IMR-90 (cell line): Measurements from ENCODE around the gene GNAT1.

ENCODE experiments used
- BHLHE40 ChIP-seq: fragments of 150-350 bp; IDR thresholded peaks from 2 replicates; pipeline ENCODE4 v1.6.1; 2016; ENCODE audit warnings: mild to moderate bottlenecking, low read depth, low read length
- MXI1 ChIP-seq: IDR thresholded peaks from 2 replicates; pipeline ENCODE4 v1.6.1; 2012; ENCODE audit warnings: low read depth, mild to moderate bottlenecking, low read length, moderate library complexity, borderline replicate concordance
- POLR2A ChIP-seq: IDR thresholded peaks from 2 replicates; pipeline ENCODE4 v1.6.1; 2012; ENCODE audit warnings: mild to moderate bottlenecking, low read depth, low read length
- RAD21 ChIP-seq: IDR thresholded peaks from 2 replicates; pipeline ENCODE4 v1.6.1; 2012; ENCODE audit warnings: low read length, improper control_type of control experiment
- RFX5 ChIP-seq: IDR thresholded peaks from 2 replicates; pipeline ENCODE4 v1.8.0; 2012; ENCODE audit warnings: low read depth, mild to moderate bottlenecking, low read length, moderate library complexity
- SMC3 ChIP-seq: fragments of 150-350 bp; IDR thresholded peaks from 2 replicates; pipeline ENCODE4 v1.6.1; 2016; ENCODE audit warnings: low read depth, mild to moderate bottlenecking, antibody characterized with exemption, low read length, moderate library complexity
- TF ChIP-seq, protein P1 (sequence below): conservative IDR thresholded peaks from 2 replicates; pipeline ENCODE4 v1.5.1; 2012; ENCODE audit warnings: mild to moderate bottlenecking, low read depth, low read length, improper control_type of control experiment
- TF ChIP-seq, protein P2 (sequence below): fragments of 150-350 bp; IDR thresholded peaks from 2 replicates; pipeline ENCODE4 v1.6.1; 2016; ENCODE audit warnings: low read depth, mild to moderate bottlenecking, low read length, moderate library complexity, borderline replicate concordance

DNA sequence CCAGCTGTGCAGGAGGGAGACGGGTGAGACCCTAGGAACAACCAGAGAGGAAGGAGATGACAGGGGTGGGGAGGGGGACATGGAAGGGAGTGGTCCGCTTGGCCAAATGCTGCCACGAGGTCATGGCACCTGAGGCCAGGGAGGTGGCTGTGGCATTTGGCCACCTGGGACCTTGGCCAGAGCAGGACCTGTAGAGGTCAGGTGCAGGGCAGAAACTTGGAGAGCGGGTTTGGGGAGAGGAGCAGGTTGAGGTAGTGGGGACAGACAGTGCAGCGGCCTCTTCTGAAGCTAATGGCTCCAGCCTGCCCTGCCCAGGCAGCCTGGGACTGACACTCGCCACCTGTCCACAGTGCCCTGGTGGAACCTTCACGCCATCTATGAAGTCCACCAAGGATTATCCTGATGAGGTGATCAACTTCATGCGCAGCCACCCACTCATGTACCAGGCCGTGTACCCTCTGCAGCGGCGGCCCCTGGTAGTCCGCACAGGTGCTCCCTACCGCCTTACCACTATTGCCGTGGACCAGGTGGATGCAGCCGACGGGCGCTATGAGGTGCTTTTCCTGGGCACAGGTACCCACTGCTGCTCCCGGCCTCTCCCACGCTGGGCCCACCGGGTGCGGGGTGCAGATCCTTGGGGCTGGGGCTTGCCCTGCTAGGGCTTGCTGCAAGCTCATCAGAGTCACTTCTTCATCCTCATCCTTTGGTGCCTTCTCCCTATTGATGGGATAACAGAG is 7.0 kb upstream of the GNAT1 start:
- TF ChIP-seq, protein P1, sequence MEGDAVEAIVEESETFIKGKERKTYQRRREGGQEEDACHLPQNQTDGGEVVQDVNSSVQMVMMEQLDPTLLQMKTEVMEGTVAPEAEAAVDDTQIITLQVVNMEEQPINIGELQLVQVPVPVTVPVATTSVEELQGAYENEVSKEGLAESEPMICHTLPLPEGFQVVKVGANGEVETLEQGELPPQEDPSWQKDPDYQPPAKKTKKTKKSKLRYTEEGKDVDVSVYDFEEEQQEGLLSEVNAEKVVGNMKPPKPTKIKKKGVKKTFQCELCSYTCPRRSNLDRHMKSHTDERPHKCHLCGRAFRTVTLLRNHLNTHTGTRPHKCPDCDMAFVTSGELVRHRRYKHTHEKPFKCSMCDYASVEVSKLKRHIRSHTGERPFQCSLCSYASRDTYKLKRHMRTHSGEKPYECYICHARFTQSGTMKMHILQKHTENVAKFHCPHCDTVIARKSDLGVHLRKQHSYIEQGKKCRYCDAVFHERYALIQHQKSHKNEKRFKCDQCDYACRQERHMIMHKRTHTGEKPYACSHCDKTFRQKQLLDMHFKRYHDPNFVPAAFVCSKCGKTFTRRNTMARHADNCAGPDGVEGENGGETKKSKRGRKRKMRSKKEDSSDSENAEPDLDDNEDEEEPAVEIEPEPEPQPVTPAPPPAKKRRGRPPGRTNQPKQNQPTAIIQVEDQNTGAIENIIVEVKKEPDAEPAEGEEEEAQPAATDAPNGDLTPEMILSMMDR: no peak
- no peak for TF ChIP-seq BHLHE40
- TF ChIP-seq POLR2A: no peak
- TF ChIP-seq, protein P2, sequence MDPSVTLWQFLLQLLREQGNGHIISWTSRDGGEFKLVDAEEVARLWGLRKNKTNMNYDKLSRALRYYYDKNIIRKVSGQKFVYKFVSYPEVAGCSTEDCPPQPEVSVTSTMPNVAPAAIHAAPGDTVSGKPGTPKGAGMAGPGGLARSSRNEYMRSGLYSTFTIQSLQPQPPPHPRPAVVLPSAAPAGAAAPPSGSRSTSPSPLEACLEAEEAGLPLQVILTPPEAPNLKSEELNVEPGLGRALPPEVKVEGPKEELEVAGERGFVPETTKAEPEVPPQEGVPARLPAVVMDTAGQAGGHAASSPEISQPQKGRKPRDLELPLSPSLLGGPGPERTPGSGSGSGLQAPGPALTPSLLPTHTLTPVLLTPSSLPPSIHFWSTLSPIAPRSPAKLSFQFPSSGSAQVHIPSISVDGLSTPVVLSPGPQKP: no peak
- TF ChIP-seq RFX5: no peak
- TF ChIP-seq RAD21: no peak
- TF ChIP-seq MXI1: no peak
- no peak for TF ChIP-seq SMC3
